Ovary (tissue), 3 donors: ENCODE data around the gene MAST3.

Experiments used
- EP300 ChIP-seq: sonication (generic); formaldehyde crosslinking; IDR thresholded peaks from one replicate; pipeline ENCODE4 v1.6.1; 2017; ENCODE audit warnings: antibody characterized with exemption
- POLR2A ChIP-seq: fragments of 450-650 bp; IDR thresholded peaks from one replicate; pipeline ENCODE4 v1.6.1; 2017; ENCODE audit warnings: antibody characterized with exemption, mild to moderate bottlenecking, moderate library complexity
- TF ChIP-seq, protein P1 (sequence below), 3 donors: fragments of 450-650 bp in 2 of 3; fragments of 200-600 bp in 1 of 3; IDR thresholded peaks; one replicate each; pipeline versions ENCODE4 v1.5.1 to v1.8.0; 2016 to 2022; ENCODE audit warnings: antibody characterized with exemption in 3 of 3, mild to moderate bottlenecking in 1 of 3
- donor health status: DM: no; HTN: no; CAD: no.

DNA sequence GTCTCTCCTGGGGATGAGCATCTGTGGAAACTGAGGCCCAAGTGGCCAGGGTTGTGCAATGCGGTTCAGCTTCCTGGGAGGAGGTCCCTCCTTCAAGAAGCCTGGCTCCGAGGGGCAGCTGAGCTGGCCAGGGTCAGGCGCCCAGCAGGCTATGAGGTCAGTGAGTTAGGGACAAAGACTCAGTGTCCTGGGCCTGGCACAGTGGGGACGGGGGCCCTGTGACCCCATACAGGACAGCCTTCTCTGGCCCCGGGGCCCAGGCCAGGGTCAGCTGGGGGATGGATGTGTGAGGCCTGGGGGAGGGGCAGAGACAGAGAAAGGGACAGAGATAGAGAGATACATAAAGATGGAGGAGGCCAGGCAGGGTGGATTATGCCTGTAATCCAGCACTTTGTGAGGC is 7.9 kb upstream of the MAST3 start:
- TF ChIP-seq POLR2A (no peak), EP300 (no peak)
- TF ChIP-seq, protein P1, sequence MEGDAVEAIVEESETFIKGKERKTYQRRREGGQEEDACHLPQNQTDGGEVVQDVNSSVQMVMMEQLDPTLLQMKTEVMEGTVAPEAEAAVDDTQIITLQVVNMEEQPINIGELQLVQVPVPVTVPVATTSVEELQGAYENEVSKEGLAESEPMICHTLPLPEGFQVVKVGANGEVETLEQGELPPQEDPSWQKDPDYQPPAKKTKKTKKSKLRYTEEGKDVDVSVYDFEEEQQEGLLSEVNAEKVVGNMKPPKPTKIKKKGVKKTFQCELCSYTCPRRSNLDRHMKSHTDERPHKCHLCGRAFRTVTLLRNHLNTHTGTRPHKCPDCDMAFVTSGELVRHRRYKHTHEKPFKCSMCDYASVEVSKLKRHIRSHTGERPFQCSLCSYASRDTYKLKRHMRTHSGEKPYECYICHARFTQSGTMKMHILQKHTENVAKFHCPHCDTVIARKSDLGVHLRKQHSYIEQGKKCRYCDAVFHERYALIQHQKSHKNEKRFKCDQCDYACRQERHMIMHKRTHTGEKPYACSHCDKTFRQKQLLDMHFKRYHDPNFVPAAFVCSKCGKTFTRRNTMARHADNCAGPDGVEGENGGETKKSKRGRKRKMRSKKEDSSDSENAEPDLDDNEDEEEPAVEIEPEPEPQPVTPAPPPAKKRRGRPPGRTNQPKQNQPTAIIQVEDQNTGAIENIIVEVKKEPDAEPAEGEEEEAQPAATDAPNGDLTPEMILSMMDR (IDR thresholded peaks at IDR 0.05), result no peak
